Measurements from ENCODE around the gene PLD1.
A peak's percentile ranks its signal among the peaks of the same experiment; 100 is the strongest.

PLD1 gene

GRCh38 chr3:171584100-171584499, 226.2 kb downstream of the PLD1 start:
- Histone ChIP-seq H3K27ac (no peak overlapping the region), H3K4me3 (no peak overlapping the region), H3K27me3 (no peaks in the 10 kb centered on the region), H3K4me1 (no peaks in the 10 kb centered on the region), H3K9me3 (no peaks in the 10 kb centered on the region), H3K36me3 (no peaks in the 10 kb centered on the region)
- DNase-seq, result no peak
- TF ChIP-seq, protein P1, sequence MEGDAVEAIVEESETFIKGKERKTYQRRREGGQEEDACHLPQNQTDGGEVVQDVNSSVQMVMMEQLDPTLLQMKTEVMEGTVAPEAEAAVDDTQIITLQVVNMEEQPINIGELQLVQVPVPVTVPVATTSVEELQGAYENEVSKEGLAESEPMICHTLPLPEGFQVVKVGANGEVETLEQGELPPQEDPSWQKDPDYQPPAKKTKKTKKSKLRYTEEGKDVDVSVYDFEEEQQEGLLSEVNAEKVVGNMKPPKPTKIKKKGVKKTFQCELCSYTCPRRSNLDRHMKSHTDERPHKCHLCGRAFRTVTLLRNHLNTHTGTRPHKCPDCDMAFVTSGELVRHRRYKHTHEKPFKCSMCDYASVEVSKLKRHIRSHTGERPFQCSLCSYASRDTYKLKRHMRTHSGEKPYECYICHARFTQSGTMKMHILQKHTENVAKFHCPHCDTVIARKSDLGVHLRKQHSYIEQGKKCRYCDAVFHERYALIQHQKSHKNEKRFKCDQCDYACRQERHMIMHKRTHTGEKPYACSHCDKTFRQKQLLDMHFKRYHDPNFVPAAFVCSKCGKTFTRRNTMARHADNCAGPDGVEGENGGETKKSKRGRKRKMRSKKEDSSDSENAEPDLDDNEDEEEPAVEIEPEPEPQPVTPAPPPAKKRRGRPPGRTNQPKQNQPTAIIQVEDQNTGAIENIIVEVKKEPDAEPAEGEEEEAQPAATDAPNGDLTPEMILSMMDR (IDR thresholded peaks at IDR 0.05), result no peak
- intact Hi-C loops (cut with DNase I; ENCODE audit: low total_unique reads), result no loop called here

- Histone ChIP-seq H3K4me1 (no peaks in the 10 kb centered on the region), H3K9me3 (no peaks in the 10 kb centered on the region), H3K27me3 (no peaks in the 10 kb centered on the region), H3K4me3 (no peak overlapping the region), H3K36me3 (no peaks in the 10 kb centered on the region), H3K27ac (no peak overlapping the region)
- no peak for DNase-seq
- TF ChIP-seq, protein P1 (IDR thresholded peaks at IDR 0.05), result no peak
- intact Hi-C loops (cut with DNase I; ENCODE audit: low total_unique reads), result loop anchor here (5.0 kb wide), 1 partner anchor 527 kb away; no protein-coding TSS in a partner anchor
Measured at GRCh38 chr3:171574556-171575240, 235.6 kb downstream of the PLD1 start.

- Histone ChIP-seq H3K36me3 (no peaks in the 10 kb centered on the region), H3K27me3 (no peaks in the 10 kb centered on the region), H3K9me3 (no peaks in the 10 kb centered on the region), H3K27ac (no peak overlapping the region), H3K4me3 (no peak overlapping the region), H3K4me1 (peaks cover 0 to 3% (median 0%) of the 10 kb centered on the region in 4 donors)
- intact Hi-C loops (cut with DNase I; ENCODE audit: low total_unique reads), result loop anchor here (5.0 kb wide), 3 partner anchors 407 to 607 kb away; no protein-coding TSS in a partner anchor
- DNase-seq, result no peak
- TF ChIP-seq, protein P1 (IDR thresholded peaks at IDR 0.05), result no peak
Measured at GRCh38 chr3:171569571-171570132, 240.6 kb downstream of the PLD1 start.

DNA sequence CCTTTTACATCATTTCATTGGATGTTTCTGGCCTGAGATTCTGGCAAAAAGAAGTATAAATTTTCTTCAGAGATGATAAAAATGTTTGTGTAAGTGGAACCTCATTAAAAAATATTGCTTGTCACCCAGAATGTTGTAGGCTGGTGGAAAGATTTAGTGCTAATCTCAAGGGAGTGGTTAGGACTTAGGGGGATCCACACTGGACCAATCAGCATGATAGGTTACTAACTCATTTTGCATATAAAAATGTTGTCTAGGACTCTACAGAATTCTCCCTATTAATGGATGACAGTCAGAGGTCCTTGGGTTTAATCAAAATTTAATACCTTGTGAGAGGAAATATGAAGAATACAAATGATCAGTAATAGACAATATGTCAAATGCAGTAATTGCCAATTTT, 241.5 kb downstream of the PLD1 start:
- intact Hi-C loops (cut with DNase I; ENCODE audit: low total_unique reads), result loop anchor here (5.0 kb wide), 2 partner anchors 406 to 606 kb away; no protein-coding TSS in a partner anchor
- H3K4me3 ChIP-seq, result no peak overlapping the region
- TF ChIP-seq, protein P1 (IDR thresholded peaks at IDR 0.05), result no peak
- no peaks in the 10 kb centered on the region for H3K9me3 ChIP-seq
- H3K27me3 ChIP-seq, result no peaks in the 10 kb centered on the region
- no peaks in the 10 kb centered on the region for H3K36me3 ChIP-seq
- no peak overlapping the region for H3K27ac ChIP-seq
- DNase-seq, result no peak
- peaks cover 0 to 3% (median 0%) of the 10 kb centered on the region in 4 donors for H3K4me1 ChIP-seq

DNA sequence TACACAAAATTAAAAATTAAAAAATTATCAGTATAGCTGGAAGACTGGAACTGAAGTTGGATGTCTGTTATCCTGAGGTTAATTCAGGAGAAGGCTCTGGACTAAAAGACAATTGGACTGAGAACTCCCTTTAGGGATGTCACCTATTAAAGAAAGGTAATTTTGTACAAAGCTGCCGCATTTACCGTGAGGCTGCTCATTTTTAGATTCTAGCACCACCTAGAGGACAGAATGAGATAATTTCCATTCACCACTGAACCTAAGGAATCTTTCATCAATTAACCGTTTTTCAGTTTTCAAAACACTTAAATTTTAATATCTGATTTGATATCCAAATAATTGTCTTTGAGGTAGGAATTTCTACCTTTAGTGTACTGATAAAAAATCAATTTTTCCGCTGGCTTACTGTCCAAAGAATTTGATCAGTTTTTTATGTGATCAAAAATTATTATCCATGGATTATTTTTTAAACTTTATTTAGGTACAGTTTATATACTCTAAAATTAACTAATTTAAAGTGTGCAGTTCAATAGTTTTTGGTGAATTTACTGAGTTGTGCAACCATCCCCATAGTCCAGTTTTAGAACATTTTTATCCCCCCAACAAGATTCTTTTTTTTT, 243.4 kb downstream of the PLD1 start:
- Histone ChIP-seq H3K4me1 (peaks cover 0 to 3% (median 0%) of the 10 kb centered on the region in 4 donors), H3K4me3 (no peak overlapping the region), H3K36me3 (no peaks in the 10 kb centered on the region), H3K9me3 (no peaks in the 10 kb centered on the region), H3K27me3 (no peaks in the 10 kb centered on the region), H3K27ac (no peak overlapping the region)
- no peak for DNase-seq
- intact Hi-C loops (cut with DNase I; ENCODE audit: low total_unique reads), result loop anchor here (5.0 kb wide), 2 partner anchors 405 to 605 kb away; no protein-coding TSS in a partner anchor
- TF ChIP-seq, protein P1 (IDR thresholded peaks at IDR 0.05), result peak; percentile 73 to 82

All from tibial artery (tissue), 4 donors.